MM.1S (cell line): ENCODE measurements around the gene NOC4L.

ENCODE experiments used
- DNase-seq: peaks from one replicate; pipeline ENCODE4 v3.0.0-alpha.2; 2015
- H2AFZ ChIP-seq: fragments of 300-600 bp; sonication (generic); 2 replicates; pipeline ENCODE4 v1.6.0; 2016; ENCODE audit warnings: antibody characterized with exemption, low read length
- H3F3A ChIP-seq: fragments of 300-600 bp; sonication (generic); 2 replicates; pipeline ENCODE4 v1.6.1; 2016; ENCODE audit warnings: mild to moderate bottlenecking, antibody characterized with exemption, low read length, moderate library complexity, mixed read lengths; ENCODE audit not compliant: insufficient read depth
- H3K27ac ChIP-seq: fragments of 300-600 bp; sonication (generic); 2 replicates; pipeline ENCODE4 v1.5.1; 2016; ENCODE audit warnings: mild to moderate bottlenecking, low read length
- H3K27me3 ChIP-seq: fragments of 300-600 bp; sonication (generic); replicated peaks from 2 replicates; pipeline ENCODE4 v1.6.0; 2016; ENCODE audit warnings: low read length; ENCODE audit not compliant: insufficient read depth
- H3K36me3 ChIP-seq: fragments of 300-600 bp; sonication (generic); replicated peaks from 2 replicates; pipeline ENCODE4 v1.6.1; 2016; ENCODE audit warnings: mild to moderate bottlenecking, low read length, mixed read lengths; ENCODE audit not compliant: insufficient read depth
- H3K4me1 ChIP-seq: fragments of 300-600 bp; sonication (generic); 2 replicates; pipeline ENCODE4 v1.6.1; 2016; ENCODE audit warnings: low read length, mixed read lengths
- H3K4me2 ChIP-seq: fragments of 300-600 bp; sonication (generic); 2 replicates; pipeline ENCODE4 v1.6.0; 2016; ENCODE audit warnings: low read depth, low read length
- H3K4me3 ChIP-seq: fragments of 300-600 bp; sonication (generic); 2 replicates; pipeline ENCODE4 v1.5.1; 2016; ENCODE audit warnings: low read length, mixed read lengths
- H3K79me2 ChIP-seq: fragments of 300-600 bp; sonication (generic); 2 replicates; pipeline ENCODE4 v1.6.1; 2016; ENCODE audit warnings: mixed run types, low read length, mixed read lengths
- H3K9ac ChIP-seq: fragments of 300-600 bp; sonication (generic); 2 replicates; pipeline ENCODE4 v1.6.1; 2016; ENCODE audit warnings: low read length, mixed read lengths
- H3K9me2 ChIP-seq: fragments of 300-600 bp; sonication (generic); replicated peaks from 2 replicates; pipeline ENCODE4 v1.6.1; 2016; ENCODE audit warnings: mild to moderate bottlenecking, low read length, mixed read lengths; ENCODE audit not compliant: insufficient read depth
- H3K9me3 ChIP-seq: fragments of 300-600 bp; sonication (generic); replicated peaks from 2 replicates; pipeline ENCODE4 v1.6.1; 2016; ENCODE audit warnings: mild to moderate bottlenecking, low read length, mixed read lengths; ENCODE audit not compliant: insufficient read depth
- H4K20me1 ChIP-seq: fragments of 300-600 bp; sonication (generic); 2 replicates; pipeline ENCODE4 v1.6.1; 2016; ENCODE audit warnings: mild to moderate bottlenecking, low read length, moderate library complexity, mixed read lengths; ENCODE audit not compliant: insufficient read depth
- EZH2 ChIP-seq: fragments of 300-600 bp; sonication (generic); optimal IDR thresholded peaks from 2 replicates; pipeline ENCODE3; 2017; ENCODE audit warnings: low read depth, mild to moderate bottlenecking, antibody characterized with exemption, low read length, mixed read lengths
- EZH2phosphoT487 ChIP-seq: fragments of 300-600 bp; sonication (generic); IDR thresholded peaks from 2 replicates; pipeline ENCODE4 v1.6.1; 2018; ENCODE audit warnings: antibody characterized with exemption, low read length
- TF ChIP-seq, protein P1 (sequence below): fragments of 300-600 bp; sonication (generic); IDR thresholded peaks from 2 replicates; pipeline ENCODE4 v1.5.1; 2016; ENCODE audit warnings: antibody characterized with exemption, low read length, mixed read lengths

NOC4L gene

DNA sequence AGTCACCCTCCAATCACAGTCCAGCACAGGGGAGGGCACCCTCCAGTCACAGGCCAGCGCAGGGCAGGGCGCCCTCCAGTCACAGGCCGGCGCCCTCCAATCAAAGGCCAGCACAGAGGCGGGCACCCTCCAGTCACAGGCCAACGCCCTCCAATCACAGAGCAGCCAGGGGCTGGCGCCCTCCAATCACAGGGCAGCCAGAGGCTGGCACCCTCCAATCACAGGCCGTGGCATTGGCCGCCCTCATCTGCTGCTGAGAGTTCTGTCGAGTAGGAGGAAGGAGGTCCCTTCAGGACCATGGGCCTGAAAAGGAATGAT is 26.7 kb upstream of the NOC4L start:
- H3F3A ChIP-seq: no peaks in the 10 kb centered on the region
- no peaks in the 10 kb centered on the region for H3K4me1 ChIP-seq
- H3K9ac ChIP-seq: no peak overlapping the region
- no peaks in the 10 kb centered on the region for H3K9me2 ChIP-seq
- no peak for DNase-seq
- H3K27me3 ChIP-seq: no peaks in the 10 kb centered on the region
- H3K79me2 ChIP-seq: no peaks in the 10 kb centered on the region
- TF ChIP-seq EZH2phosphoT487 (no peak), EZH2 (no peak)
- TF ChIP-seq, protein P1, sequence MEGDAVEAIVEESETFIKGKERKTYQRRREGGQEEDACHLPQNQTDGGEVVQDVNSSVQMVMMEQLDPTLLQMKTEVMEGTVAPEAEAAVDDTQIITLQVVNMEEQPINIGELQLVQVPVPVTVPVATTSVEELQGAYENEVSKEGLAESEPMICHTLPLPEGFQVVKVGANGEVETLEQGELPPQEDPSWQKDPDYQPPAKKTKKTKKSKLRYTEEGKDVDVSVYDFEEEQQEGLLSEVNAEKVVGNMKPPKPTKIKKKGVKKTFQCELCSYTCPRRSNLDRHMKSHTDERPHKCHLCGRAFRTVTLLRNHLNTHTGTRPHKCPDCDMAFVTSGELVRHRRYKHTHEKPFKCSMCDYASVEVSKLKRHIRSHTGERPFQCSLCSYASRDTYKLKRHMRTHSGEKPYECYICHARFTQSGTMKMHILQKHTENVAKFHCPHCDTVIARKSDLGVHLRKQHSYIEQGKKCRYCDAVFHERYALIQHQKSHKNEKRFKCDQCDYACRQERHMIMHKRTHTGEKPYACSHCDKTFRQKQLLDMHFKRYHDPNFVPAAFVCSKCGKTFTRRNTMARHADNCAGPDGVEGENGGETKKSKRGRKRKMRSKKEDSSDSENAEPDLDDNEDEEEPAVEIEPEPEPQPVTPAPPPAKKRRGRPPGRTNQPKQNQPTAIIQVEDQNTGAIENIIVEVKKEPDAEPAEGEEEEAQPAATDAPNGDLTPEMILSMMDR: no peak
- H3K4me2 ChIP-seq: no peak overlapping the region
- no peaks in the 10 kb centered on the region for H4K20me1 ChIP-seq
- H2AFZ ChIP-seq: no peak overlapping the region
- H3K27ac ChIP-seq: no peak overlapping the region
- H3K36me3 ChIP-seq: no peaks in the 10 kb centered on the region
- H3K9me3 ChIP-seq: no peaks in the 10 kb centered on the region
- H3K4me3 ChIP-seq: no peak overlapping the region

GRCh38 chr12:132118876-132119275 is 25.4 kb upstream of the NOC4L start:
- Histone ChIP-seq H3K9me3 (no peaks in the 10 kb centered on the region), H3K9ac (no peak overlapping the region), H4K20me1 (no peaks in the 10 kb centered on the region), H3K9me2 (no peaks in the 10 kb centered on the region), H3K4me1 (no peaks in the 10 kb centered on the region), H2AFZ (no peak overlapping the region), H3K4me2 (no peak overlapping the region), H3K79me2 (no peaks in the 10 kb centered on the region), H3K27me3 (no peaks in the 10 kb centered on the region), H3K36me3 (no peaks in the 10 kb centered on the region), H3F3A (no peaks in the 10 kb centered on the region), H3K27ac (no peak overlapping the region), H3K4me3 (no peak overlapping the region)
- DNase-seq: no peak
- TF ChIP-seq EZH2: no peak
- TF ChIP-seq EZH2phosphoT487: no peak
- TF ChIP-seq, protein P1: no peak

DNA sequence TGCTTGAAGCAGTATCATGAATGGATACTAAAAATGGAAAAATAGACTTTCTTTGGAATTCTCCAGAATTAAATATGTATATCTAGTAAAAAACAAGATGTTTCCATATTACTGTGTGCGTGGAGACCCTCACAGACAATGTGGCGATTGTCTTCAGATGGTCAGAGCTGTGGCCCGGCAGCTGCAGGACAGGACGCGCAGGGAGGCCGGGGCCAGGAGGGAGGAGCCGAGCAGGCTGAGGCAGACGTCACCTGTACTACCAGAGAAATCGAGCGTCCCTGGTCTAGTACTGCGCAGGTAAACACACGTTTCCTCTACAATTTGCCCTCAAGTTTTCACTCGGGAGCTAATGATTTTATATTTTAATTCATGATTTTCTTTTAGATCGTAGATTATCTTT is 23.0 kb upstream of the NOC4L start:
- Histone ChIP-seq H3K9me2 (no peaks in the 10 kb centered on the region), H3K36me3 (no peaks in the 10 kb centered on the region), H3F3A (no peaks in the 10 kb centered on the region), H4K20me1 (no peaks in the 10 kb centered on the region), H2AFZ (no peak overlapping the region), H3K9ac (no peak overlapping the region), H3K4me2 (no peak overlapping the region), H3K79me2 (no peaks in the 10 kb centered on the region), H3K27me3 (no peaks in the 10 kb centered on the region), H3K4me1 (no peaks in the 10 kb centered on the region), H3K9me3 (no peaks in the 10 kb centered on the region), H3K4me3 (no peak overlapping the region), H3K27ac (no peak overlapping the region)
- TF ChIP-seq, protein P1: no peak
- TF ChIP-seq EZH2 (no peak), EZH2phosphoT487 (no peak)
- DNase-seq: no peak
